ENCODE data around the gene KCNH4. TPM values are rescaled to one million over a fixed set of nuclear protein-coding genes. Genes with fewer than 3 reads are reported as not detected.
"Not testable (repeated sequence)": the region's sequence is repeated elsewhere in the genome, so short reads cannot be mapped to it uniquely, and the experiment has no call there.

KCNH4 gene
- total and polyA plus RNA-seq, 5 donors from 2014 or later = 0.47 TPM; not detected in 4

DNA sequence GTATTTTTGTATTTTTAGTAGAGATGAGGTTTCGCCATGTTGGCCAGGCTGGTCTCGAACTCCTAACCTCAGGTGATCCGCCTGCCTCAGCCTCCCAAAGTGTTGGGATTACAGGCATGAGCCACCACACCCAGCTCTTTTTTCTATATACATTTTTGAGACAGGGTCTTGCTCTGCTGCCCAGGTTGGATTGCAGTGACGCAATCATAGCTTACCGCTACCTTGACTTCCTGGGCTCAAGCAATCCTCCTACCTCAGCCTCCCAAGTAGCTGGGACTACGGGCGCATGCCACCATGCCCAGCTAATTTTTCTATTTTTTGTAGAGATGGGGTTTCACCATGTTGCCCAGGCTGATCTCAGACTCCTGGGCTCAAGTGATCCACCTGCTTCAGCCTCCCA, 40.3 kb downstream of the KCNH4 start:
- H3K9me3 Mint-ChIP-seq; H3K27me3 Mint-ChIP-seq; H3K4me3 ChIP-seq (ENCODE audit: low read depth, low read length); H3K27me3 ChIP-seq (ENCODE audit: control insufficient read depth, insufficient read depth, low read length); ATAC-seq (ENCODE audit: low read depth in 2 of 2); H3K27ac ChIP-seq (ENCODE audit: insufficient read depth, low read length, poor library complexity, severe bottlenecking); H3K27ac Mint-ChIP-seq; DNase-seq; H3K9me3 ChIP-seq (ENCODE audit: control insufficient read depth in 2 of 2, low read length in 2 of 2); H3K4me3 Mint-ChIP-seq: not testable (repeated sequence)
- Histone ChIP-seq H3K36me3 (ENCODE audit: control insufficient read depth, insufficient read depth, low read length) (peaks cover 43% of the 10 kb centered on the region), H3K4me1 (ENCODE audit: control insufficient read depth, insufficient read depth, low read length, poor library complexity, severe bottlenecking) (peaks cover 29% of the 10 kb centered on the region)
- Mint-ChIP-seq H3K4me1 (peaks cover 0 to 73% (median 40%) of the 10 kb centered on the region in 4 donors), H3K36me3 (peaks cover 15% of the 10 kb centered on the region)

DNA sequence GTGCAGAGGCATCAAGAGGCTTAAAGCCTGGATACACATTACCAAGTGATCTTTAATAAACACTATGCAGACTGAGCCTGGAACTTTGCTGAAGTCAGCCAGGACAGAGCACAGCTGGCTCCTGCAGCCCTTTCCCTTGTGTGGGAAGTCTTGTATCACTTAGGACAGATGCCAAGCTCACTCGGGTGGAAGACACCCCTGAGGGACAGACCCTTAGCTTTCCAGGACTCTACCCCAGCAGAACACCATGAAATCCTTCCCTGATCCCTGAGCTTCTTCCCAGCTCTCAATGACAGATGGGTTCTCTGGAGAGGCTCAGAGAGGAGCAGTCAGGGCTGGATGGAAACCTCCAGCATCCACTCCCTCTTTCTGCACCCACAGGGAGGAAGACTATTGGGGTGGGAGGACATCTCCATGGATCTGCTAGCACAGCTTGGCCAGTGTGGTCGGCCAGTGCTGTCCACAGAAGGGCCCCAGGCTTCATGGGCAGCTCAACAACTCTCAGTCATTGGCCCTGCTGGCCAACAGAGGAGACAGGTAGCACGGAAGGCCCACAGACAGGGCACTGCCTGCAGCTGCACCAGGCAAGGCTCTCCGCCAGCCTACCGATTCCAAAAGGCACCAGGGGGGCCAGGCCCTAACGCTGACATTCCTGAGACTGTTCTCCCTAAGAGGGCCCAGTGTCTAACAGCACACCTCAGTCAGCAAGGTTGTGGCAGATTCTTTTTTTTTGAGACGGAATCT, 42.0 kb downstream of the KCNH4 start:
- Histone ChIP-seq H3K27me3 (ENCODE audit: control insufficient read depth, insufficient read depth, low read length) (no peaks in the 10 kb centered on the region), H3K4me3 (ENCODE audit: low read depth, low read length) (no peak overlapping the region), H3K4me1 (ENCODE audit: control insufficient read depth, insufficient read depth, low read length, poor library complexity, severe bottlenecking) (peaks cover 36% of the 10 kb centered on the region), H3K9me3 (ENCODE audit: control insufficient read depth in 2 of 2, low read length in 2 of 2) (no peaks in the 10 kb centered on the region), H3K27ac (ENCODE audit: insufficient read depth, low read length, poor library complexity, severe bottlenecking) (no peak overlapping the region), H3K36me3 (ENCODE audit: control insufficient read depth, insufficient read depth, low read length) (peaks cover 43% of the 10 kb centered on the region)
- DNase-seq (no peak), ATAC-seq (ENCODE audit: low read depth in 2 of 2) (no peak)
- no peaks in the 10 kb centered on the region for H3K27me3 Mint-ChIP-seq
- H3K27ac Mint-ChIP-seq = peak overlapping the region in 1 of 3 donors; percentile 47
- H3K9me3 Mint-ChIP-seq = no peaks in the 10 kb centered on the region
- no peak overlapping the region for H3K4me3 Mint-ChIP-seq
- H3K4me1 Mint-ChIP-seq = peaks cover 0 to 86% (median 50%) of the 10 kb centered on the region in 4 donors
- peaks cover 12% of the 10 kb centered on the region for H3K36me3 Mint-ChIP-seq

DNA sequence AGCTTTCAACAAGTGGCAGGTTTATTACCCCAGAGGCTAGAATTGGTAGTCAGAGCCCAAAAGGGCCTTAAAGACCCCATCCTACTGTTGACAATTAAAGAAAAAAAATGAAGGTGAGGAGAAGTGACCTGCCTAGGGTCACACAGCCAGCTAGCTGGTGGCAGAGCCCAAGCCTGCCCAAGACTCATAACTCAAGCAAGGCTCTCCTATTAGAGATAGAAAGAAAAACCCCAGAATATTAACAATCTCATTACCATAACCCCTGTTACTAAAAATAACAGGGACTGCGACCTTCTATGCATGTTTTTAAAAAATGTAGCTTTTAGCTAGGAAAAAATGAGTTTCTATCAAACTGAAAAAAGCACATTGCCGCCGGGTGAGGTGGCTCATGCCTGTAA, 44.3 kb downstream of the KCNH4 start:
- Mint-ChIP-seq H3K4me3 (peak overlapping the region in 1 of 4 donors; percentile 24), H3K36me3 (peaks cover 11% of the 10 kb centered on the region), H3K27me3 (no peaks in the 10 kb centered on the region), H3K9me3 (no peaks in the 10 kb centered on the region), H3K4me1 (peaks cover 12 to 90% (median 55%) of the 10 kb centered on the region in 4 donors), H3K27ac (peak overlapping the region; percentile 85 to 93 (median 88))
- DNase-seq (no peak), ATAC-seq (ENCODE audit: low read depth in 2 of 2) (no peak)
- peaks cover 30% of the 10 kb centered on the region for H3K36me3 ChIP-seq (ENCODE audit: control insufficient read depth, insufficient read depth, low read length)
- H3K27ac ChIP-seq (ENCODE audit: insufficient read depth, low read length, poor library complexity, severe bottlenecking) = no peak overlapping the region
- H3K4me1 ChIP-seq (ENCODE audit: control insufficient read depth, insufficient read depth, low read length, poor library complexity, severe bottlenecking) = peaks cover 52% of the 10 kb centered on the region
- no peaks in the 10 kb centered on the region for H3K27me3 ChIP-seq (ENCODE audit: control insufficient read depth, insufficient read depth, low read length)
- no peaks in the 10 kb centered on the region for H3K9me3 ChIP-seq (ENCODE audit: control insufficient read depth in 2 of 2, low read length in 2 of 2)
- H3K4me3 ChIP-seq (ENCODE audit: low read depth, low read length) = no peak overlapping the region

DNA sequence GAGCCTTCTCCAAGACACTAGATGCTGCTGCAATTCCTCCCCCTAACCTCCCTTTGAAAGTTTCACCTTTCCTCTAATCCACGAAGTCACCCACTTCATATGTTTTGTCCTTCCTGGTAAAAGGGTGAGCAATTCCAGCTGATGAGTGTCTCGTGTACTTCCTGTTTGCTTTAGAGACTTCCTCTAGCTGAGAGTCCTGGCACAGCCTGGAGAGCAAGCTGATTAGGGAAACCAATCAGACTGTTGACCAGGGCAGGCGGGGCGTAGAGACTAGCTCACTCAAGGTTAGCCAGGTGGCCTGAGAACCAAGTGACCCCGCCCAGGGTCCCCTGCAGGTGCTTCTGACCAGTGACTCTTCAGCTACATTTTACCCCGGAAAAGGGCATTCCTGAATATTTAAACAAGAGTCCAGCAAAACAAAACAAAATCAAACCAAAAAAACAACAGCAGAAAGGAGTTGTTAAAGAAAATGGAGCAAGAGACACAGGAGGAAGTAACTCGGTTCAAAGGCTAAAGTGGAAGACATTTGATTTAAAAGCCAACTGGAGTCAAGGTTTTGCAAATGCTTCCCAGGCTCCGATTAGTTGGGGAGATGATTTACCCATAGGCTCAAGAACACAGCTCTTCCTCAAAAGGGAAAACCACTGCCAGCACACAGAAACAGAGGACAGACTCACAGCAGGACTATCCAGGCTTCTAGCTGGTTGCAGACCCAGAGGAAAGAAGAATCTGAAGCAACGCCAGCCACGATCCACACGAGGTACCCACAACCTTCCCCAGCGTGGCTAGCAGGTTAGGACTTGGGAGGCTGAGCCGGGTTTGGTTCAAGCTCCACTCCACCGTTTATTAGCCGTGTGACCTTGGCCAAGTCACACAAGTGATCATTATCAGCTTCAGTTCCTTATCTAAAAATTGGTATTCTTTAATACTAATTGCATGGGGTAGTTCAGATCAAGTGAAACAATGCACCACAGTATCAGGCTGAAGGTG, 45.0 kb downstream of the KCNH4 start:
- H3K9me3 Mint-ChIP-seq = no peaks in the 10 kb centered on the region
- peak overlapping the region; percentile 85 to 93 (median 88) for H3K27ac Mint-ChIP-seq
- no peak for ATAC-seq (ENCODE audit: low read depth in 2 of 2)
- Histone ChIP-seq H3K4me3 (ENCODE audit: low read depth, low read length) (peak overlapping the region; percentile 18), H3K4me1 (ENCODE audit: control insufficient read depth, insufficient read depth, low read length, poor library complexity, severe bottlenecking) (peaks cover 52% of the 10 kb centered on the region), H3K27ac (ENCODE audit: insufficient read depth, low read length, poor library complexity, severe bottlenecking) (peak overlapping the region; percentile 6), H3K36me3 (ENCODE audit: control insufficient read depth, insufficient read depth, low read length) (peaks cover 29% of the 10 kb centered on the region), H3K27me3 (ENCODE audit: control insufficient read depth, insufficient read depth, low read length) (no peaks in the 10 kb centered on the region), H3K9me3 (ENCODE audit: control insufficient read depth in 2 of 2, low read length in 2 of 2) (no peaks in the 10 kb centered on the region)
- DNase-seq = no peak
- H3K4me1 Mint-ChIP-seq = peaks cover 12 to 89% (median 56%) of the 10 kb centered on the region in 4 donors
- H3K27me3 Mint-ChIP-seq = no peaks in the 10 kb centered on the region
- peaks cover 13% of the 10 kb centered on the region for H3K36me3 Mint-ChIP-seq
- peak overlapping the region in 3 of 4 donors; percentile 7 to 24 (median 15) for H3K4me3 Mint-ChIP-seq

DNA sequence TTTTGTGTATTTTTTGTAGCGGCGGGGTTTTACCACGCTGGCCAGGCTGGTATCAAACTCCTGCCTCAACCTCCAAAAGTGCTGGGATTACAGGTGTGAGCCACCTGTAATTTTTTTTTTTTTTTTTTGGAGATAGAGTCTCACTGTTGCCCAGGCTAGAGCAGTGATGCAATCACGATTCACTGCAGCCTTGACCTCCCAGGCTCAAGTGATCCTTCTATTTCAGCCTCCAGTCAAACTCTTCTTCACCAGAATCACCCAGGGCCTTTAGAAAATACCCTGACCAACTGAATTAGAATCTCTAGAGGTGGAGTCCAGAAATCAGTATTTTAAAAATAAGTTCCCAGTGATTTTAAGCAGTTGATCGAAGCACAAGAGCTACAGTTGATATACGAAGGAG, 45.8 kb downstream of the KCNH4 start:
- H3K4me1 ChIP-seq (ENCODE audit: control insufficient read depth, insufficient read depth, low read length, poor library complexity, severe bottlenecking) = peaks cover 52% of the 10 kb centered on the region
- H3K36me3 Mint-ChIP-seq = peaks cover 16% of the 10 kb centered on the region

GRCh38 chr17:42133461-42134041, 47.4 kb downstream of the KCNH4 start:
- Histone ChIP-seq H3K4me3 (ENCODE audit: low read depth, low read length) (no peak overlapping the region), H3K27me3 (ENCODE audit: control insufficient read depth, insufficient read depth, low read length) (no peaks in the 10 kb centered on the region), H3K9me3 (ENCODE audit: control insufficient read depth in 2 of 2, low read length in 2 of 2) (no peaks in the 10 kb centered on the region), H3K36me3 (ENCODE audit: control insufficient read depth, insufficient read depth, low read length) (peaks cover 49% of the 10 kb centered on the region), H3K27ac (ENCODE audit: insufficient read depth, low read length, poor library complexity, severe bottlenecking) (no peak overlapping the region), H3K4me1 (ENCODE audit: control insufficient read depth, insufficient read depth, low read length, poor library complexity, severe bottlenecking) (peaks cover 49% of the 10 kb centered on the region)
- Mint-ChIP-seq H3K27ac (peak overlapping the region; percentile 72 to 84 (median 74)), H3K9me3 (no peaks in the 10 kb centered on the region), H3K4me1 (peaks cover 12 to 75% (median 54%) of the 10 kb centered on the region in 4 donors), H3K36me3 (peaks cover 21% of the 10 kb centered on the region), H3K27me3 (no peaks in the 10 kb centered on the region), H3K4me3 (peak overlapping the region in 2 of 4 donors; percentile 21 to 29)
- DNase-seq = peak in 1 of 3 donors; percentile 42
- peak; percentile 63 to 79 for ATAC-seq (ENCODE audit: low read depth in 2 of 2)

More for the DNA sequence above, 45.8 kb downstream of the KCNH4 start:
- Histone ChIP-seq H3K9me3 (ENCODE audit: control insufficient read depth in 2 of 2, low read length in 2 of 2) (no peaks in the 10 kb centered on the region), H3K36me3 (ENCODE audit: control insufficient read depth, insufficient read depth, low read length) (peaks cover 36% of the 10 kb centered on the region), H3K27me3 (ENCODE audit: control insufficient read depth, insufficient read depth, low read length) (no peaks in the 10 kb centered on the region), H3K4me3 (ENCODE audit: low read depth, low read length) (no peak overlapping the region), H3K27ac (ENCODE audit: insufficient read depth, low read length, poor library complexity, severe bottlenecking) (no peak overlapping the region)
- Mint-ChIP-seq H3K27me3 (no peaks in the 10 kb centered on the region), H3K27ac (peak overlapping the region in 2 of 3 donors; percentile 85 to 93), H3K4me3 (peak overlapping the region in 1 of 4 donors; percentile 7), H3K9me3 (no peaks in the 10 kb centered on the region), H3K4me1 (peaks cover 12 to 89% (median 57%) of the 10 kb centered on the region in 4 donors)
- DNase-seq = no peak
- no peak for ATAC-seq (ENCODE audit: low read depth in 2 of 2)

DNA sequence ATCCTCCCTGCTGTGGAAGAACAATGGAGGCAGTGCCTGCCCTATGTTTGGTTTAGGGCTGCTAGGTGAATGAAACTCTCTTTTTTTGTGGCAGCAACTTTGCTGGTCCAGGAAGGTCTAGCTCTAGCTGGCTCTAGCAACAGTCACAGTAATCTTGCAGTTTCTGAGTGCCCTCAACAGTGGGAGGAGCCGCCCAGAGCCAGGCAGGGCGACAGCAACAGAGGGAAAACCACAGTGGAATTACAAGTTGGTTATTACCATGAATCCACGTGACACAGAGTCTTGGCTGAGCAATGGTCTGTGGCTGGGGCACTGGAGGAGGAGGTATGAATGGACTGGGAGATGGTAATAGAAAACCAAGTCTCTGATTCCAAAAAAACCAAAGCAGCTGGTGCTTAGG, 48.0 kb downstream of the KCNH4 start:
- no peak overlapping the region for H3K4me3 ChIP-seq (ENCODE audit: low read depth, low read length)

More for the DNA sequence above, 48.0 kb downstream of the KCNH4 start:
- DNase-seq (no peak), ATAC-seq (ENCODE audit: low read depth in 2 of 2) (peak in 1 of 2 donors; percentile 12)
- peaks cover 12 to 69% (median 49%) of the 10 kb centered on the region in 4 donors for H3K4me1 Mint-ChIP-seq
- H3K27ac Mint-ChIP-seq = peak overlapping the region; percentile 70 to 74 (median 72)
- H3K27ac ChIP-seq (ENCODE audit: insufficient read depth, low read length, poor library complexity, severe bottlenecking) = no peak overlapping the region
- H3K36me3 ChIP-seq (ENCODE audit: control insufficient read depth, insufficient read depth, low read length) = peaks cover 55% of the 10 kb centered on the region
- H3K9me3 ChIP-seq (ENCODE audit: control insufficient read depth in 2 of 2, low read length in 2 of 2) = no peaks in the 10 kb centered on the region
- no peaks in the 10 kb centered on the region for H3K27me3 ChIP-seq (ENCODE audit: control insufficient read depth, insufficient read depth, low read length)
- no peaks in the 10 kb centered on the region for H3K9me3 Mint-ChIP-seq
- peak overlapping the region in 2 of 4 donors; percentile 29 to 40 for H3K4me3 Mint-ChIP-seq
- H3K4me1 ChIP-seq (ENCODE audit: control insufficient read depth, insufficient read depth, low read length, poor library complexity, severe bottlenecking) = peaks cover 45% of the 10 kb centered on the region
- no peaks in the 10 kb centered on the region for H3K27me3 Mint-ChIP-seq
- peaks cover 26% of the 10 kb centered on the region for H3K36me3 Mint-ChIP-seq
